GM21717 (cell line): ENCODE results near the gene KCNK15.

Experiments used
- ATAC-seq: cut with Tn5 transposase; IDR thresholded peaks from one replicate; pipeline ENCODE4 v1.9.1; 2021; ENCODE audit warnings: mild to moderate bottlenecking, moderate library complexity; ENCODE audit not compliant: unreplicated experiment

KCNK15 gene

DNA sequence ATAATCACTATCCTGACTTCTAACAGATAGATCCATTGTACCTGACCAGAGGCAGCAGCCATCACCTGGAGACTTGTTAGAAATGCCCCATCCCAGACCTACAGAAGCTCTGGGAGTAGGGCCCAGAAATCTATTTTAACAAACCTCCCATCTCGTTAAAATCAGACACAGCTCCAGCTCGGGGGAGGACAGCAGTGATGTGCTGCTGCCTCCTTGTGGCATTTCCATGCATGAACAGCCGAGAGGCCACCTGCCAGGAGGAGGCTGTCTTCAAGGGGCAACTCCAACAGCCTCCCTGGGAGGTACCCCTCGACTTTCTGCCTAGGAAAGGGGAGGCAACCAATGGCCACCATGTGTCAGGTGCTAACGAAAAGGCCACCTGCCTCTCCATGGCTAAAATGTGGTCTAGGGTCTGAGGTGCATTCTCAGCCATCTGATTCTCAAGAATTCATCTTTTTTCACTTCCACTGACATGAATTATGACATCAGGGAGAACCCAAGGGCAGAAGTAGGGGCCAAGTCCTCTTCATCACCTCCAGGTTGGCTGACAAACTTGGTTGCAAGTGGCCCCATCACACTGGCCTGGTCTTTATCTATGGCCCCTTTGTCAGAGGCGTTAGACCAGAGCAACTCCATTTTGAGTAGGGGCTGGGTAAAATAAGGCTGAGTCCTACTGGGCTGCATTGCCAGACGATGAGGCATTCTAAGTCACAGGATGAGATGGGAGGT, 12.2 kb upstream of the KCNK15 start:
- no peak for ATAC-seq

DNA sequence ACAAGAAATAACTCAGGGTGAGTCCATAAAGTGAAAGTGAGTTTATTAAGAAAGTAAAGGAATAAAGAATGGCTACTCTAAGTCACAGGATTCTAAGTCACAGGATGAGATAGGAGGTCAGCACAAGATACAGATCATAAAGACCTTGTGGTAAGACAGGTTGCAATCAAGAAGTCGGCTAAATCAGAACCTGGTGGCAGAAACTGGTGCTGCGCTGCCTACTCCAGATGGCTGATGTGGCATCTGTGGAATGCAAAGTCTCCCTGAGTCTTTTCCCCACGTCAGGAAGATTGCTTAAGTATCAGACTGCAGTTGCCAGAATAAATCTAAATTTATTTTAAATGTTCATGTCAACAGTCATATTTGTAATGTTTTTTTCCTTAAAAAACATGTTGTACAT, 10.7 kb upstream of the KCNK15 start:
- no peak for ATAC-seq

DNA sequence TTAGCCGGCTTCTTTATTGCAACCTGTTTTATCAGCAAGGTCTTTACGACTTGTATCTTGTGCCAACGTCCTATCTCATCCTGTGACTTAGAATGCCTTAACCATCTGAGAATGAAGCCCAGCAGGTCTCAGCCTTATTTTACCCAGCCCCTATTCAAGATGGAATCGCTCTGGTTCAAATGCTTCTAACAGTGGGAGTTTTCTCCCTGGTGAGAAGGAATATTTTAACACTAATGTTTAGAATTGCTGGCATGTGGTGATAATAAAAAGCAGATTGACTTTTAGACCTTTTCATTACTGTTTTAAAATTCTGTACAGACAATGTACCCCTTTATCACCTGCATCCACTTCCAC, 9.9 kb upstream of the KCNK15 start:
- no peak for ATAC-seq

DNA sequence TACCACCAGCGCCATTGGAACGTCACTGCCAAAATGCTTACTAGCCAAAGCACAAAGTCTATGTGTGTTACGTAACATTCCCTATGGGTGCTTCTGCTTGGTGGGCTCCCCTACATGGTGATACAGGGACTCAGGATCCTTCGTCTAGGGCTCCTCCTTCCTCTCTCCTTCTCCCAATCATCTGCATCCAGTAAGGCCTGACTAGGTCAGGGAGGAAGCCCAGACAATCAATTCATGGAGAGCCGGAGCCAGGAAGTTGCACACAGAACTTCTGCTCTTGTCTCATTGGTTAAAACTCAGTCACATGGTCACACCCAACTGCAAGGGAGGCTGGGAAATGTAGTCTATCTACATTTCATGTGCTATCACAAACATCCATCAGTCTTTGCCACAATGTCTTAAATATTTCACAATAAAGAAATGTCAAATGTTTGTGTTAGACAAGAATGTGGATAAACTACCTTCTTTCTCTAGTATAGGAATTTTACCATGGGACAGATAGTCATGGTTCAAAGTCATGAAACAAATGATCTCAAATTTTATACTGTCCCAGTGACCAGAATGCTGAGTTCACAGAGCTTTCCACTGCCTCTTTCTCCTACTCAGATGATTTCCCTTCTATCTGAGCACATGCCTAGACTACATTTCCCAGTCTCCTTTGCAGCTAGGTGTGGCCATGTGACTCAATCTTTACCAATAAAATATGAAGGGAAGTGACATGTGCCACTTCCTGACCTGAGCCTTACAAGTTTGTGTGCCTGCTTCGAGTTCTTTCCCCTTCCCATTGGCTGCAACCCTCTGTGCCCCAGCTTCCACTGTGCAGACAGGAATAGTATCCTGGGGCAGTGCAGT, 9.3 kb upstream of the KCNK15 start:
- no peak for ATAC-seq

GRCh38 chr20:44737116-44737515, 8.5 kb upstream of the KCNK15 start:
- ATAC-seq: no peak

DNA sequence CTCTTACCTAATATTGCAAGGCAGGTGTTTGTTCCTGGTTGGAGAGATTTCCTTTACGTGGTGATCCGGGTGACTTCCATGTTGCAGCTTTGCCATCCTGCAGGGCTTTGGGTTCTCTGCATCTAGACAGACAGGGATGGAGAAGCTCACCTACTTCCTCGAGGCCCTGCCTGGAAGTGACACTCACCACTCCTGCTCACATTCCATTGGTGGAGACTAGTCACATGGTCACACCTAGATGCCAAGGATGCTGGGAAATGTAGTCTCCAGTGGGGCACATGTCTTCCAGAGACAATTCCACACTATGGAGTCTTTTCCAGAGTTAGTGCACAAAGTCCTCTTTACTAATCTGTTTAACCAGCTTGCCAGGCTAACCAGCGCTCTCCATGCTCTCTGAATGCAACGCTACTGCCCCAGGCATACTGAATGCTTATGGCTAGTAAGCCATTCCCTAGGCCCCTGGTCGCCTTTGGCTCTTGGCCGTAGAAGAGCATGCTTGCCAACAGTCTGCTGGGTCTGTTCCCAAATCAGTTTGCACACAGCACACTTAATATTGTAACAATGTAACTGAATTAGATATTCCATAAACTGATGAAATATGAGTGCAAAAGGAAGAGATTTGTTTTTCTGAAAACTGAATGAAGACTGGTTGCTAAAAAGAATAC, 6.7 kb upstream of the KCNK15 start:
- ATAC-seq: no peak

- no peak for ATAC-seq
Observed at GRCh38 chr20:44739942-44740341, 5.7 kb upstream of the KCNK15 start.

DNA sequence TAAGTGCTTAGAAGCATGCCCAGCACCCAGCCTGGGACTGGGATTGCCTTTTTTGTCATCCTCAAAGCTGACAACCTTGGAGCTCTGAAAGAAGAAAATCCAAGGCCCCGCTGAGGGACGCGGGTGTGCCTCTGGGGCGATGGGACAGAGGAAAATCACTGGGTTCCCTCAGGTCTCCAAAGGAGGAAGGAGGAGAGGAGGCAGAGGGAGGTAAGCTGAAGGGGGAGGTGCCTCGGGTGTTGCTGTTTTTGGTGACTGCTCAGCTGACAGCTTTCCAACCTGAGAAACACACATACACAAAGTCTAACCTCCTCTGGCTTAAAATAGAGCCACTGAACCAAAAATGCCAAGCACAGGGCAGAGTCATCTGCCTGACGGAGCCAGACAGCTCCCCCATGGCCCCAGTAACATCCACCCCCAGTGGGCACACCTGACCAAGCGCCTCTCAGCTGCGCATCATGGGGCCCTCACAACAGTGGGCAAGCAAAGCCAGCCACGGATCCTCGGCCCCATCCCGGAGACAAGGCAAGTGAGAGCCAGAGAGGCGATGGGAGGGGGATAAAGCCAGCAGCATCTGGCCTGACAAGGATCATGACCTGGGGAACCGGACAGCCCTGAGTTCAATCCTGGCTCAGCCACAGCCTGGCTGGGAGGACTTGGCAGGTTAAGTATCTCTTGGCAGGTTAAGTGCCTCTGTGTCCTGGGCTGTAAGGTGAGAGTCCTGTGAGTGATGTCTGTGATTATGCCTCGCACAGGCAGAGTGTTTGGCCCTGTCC, 3.2 kb upstream of the KCNK15 start:
- ATAC-seq: no peak

DNA sequence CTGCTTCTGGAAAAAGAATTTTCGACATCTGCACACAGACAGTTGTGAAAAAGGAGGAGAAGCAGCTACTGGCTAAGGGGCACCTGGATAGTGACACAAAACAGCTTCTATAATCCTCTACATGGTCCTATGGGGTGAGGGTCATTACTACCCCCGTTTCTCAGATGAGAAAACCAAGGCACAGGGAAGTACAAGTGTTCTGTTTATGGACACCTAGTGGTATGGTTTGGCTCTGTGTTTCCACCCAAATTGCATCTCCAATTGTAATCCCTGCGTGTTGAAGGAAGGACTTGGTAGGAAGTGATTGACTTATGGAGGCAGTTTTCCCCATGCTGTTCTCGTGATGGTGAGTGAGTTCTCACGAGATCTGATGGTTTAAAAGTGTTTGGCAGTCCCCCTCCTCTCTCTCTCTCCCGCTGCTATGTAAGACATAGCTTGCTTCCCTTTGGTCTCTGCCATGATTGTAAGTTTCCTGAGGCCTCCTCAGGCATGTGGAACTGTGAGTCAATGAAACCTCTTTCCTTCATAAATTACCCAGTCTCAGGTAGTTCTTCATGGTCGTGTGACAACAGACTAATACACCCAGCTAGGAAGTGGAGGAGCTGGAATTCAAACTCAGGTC, 2.5 kb upstream of the KCNK15 start:
- no peak for ATAC-seq

GRCh38 chr20:44743916-44744655, 1.6 kb upstream of the KCNK15 start:
- ATAC-seq: no peak

DNA sequence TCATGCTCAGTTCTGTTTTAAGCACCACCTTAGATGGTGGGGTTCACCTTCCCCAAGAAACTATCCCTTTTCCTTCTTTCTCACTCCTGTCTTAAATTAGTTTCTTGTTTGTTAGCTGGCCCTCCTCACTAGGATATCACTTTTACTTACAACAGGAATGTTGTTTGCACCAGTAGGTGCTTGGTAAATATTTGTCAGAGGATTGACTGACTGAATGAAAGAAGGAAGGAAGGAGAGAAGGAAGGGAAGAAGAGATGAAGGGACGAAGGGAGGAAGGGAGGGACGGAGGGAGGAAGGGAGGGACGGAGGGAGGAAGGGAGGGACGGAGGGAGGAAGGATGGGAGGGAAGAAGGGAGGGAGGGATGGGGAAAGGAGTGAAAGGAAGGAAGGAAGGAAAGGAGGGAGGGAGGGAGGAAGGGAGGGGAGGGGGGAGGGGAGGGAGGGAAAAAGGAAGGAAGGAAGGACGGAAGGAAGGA, 505 bp upstream of the KCNK15 start:
- no peak for ATAC-seq

- no peak for ATAC-seq
Observed at GRCh38 chr20:44746367-44747165, 901 bp downstream of the KCNK15 start.

DNA sequence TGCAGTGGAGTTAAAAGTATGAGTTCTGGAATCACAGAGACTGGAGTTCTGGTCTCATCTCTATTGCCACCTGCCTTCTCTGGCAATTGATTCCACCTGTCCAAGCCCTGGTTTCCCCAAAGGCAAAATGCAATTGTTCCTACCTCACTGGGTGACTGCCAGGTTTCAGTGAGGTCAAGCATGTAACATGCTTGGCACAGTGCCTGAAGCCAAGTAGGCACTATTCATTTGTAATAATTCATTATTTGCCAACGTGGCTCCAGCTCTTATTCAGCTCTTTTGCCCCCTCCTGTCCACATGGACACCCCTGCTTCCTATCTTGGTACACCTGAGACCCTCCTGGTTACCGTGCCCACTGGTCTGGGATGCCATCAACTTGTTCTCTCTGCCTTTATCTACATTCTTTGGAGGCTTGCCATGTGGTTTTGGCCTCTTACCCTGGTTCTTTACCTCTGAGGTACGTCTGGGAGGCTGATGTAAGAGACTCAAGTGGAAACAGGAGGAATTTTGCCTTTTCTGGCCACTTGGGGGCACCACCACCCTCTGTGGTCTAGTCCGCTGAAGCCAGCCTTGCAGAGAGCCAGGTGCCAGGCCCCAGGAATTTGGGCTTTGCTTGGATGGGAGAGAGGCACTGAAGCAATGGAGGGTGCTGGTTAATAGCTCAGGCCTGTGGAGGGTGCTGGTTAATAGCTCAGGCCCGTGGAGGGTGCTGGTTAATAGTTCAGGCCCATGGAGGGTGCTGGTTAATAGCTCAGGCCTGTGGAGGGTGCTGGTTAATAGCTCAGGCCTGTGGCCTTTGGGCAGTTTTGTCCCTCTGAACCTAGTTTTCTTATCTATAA, 1.7 kb downstream of the KCNK15 start:
- ATAC-seq: no peak

GRCh38 chr20:44748005-44748370, 2.3 kb downstream of the KCNK15 start:
- no peak for ATAC-seq

DNA sequence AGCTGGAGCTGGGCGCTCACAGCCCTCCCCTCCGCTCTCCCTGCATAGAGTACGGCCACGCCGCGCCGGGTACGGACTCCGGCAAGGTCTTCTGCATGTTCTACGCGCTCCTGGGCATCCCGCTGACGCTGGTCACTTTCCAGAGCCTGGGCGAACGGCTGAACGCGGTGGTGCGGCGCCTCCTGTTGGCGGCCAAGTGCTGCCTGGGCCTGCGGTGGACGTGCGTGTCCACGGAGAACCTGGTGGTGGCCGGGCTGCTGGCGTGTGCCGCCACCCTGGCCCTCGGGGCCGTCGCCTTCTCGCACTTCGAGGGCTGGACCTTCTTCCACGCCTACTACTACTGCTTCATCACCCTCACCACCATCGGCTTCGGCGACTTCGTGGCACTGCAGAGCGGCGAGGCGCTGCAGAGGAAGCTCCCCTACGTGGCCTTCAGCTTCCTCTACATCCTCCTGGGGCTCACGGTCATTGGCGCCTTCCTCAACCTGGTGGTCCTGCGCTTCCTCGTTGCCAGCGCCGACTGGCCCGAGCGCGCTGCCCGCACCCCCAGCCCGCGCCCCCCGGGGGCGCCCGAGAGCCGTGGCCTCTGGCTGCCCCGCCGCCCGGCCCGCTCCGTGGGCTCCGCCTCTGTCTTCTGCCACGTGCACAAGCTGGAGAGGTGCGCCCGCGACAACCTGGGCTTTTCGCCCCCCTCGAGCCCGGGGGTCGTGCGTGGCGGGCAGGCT, 4.6 kb downstream of the KCNK15 start:
- no peak for ATAC-seq

- no peak for ATAC-seq
Observed at GRCh38 chr20:44752099-44752931, 6.7 kb downstream of the KCNK15 start.

DNA sequence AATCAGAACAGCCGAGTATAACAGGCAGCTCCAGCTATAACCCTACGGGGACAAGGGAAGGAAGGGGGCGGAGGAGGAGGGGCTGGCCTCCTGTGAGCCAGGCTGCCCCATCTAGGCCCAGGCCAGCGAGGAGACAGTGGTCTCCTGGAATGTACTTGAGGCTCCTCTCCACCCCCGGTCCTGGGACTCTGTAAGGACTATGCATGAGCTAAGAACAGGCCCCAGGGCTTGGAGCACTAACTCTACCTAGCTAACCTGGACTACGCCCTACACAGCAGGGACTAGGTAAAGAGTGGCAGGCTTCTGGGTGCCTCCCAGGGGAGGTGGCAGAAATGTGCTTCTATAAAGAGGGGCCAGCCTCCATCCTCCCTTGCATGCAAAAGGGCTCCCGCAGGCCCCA, 8.9 kb downstream of the KCNK15 start:
- no peak for ATAC-seq
